ENCODE data around the gene PPFIA3. TPM values are rescaled to one million over a fixed set of nuclear protein-coding genes. Genes with fewer than 3 reads are reported as not detected.
"Not testable (repeated sequence)": the region's sequence is repeated elsewhere in the genome, so short reads cannot be mapped to it uniquely, and the experiment has no call there.

The PPFIA3 gene
- total RNA-seq, 1 experiment from 2014 or later: 3.6 TPM

DNA sequence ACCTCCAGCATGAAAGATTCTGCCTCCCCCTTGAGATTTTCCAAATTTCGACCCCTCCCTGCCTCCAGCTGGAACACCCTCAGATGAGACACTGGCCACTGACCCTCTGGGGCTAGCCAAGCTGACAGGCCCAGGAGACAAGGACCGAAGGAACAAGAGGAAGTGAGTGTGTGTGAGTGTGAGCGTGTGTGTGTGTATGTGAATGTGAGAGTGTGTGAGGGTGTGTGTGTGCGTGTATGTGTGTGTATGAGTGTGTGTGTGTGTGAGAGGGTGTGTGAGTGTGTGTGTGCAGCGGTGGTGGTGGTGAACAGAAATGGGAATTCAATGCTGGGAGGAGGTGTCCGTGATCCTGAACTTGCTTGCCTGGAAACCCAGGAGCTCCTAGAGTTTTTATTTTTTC is 22.0 kb downstream of the PPFIA3 start:
- no peaks in the 10 kb centered on the region for H3K36me3 ChIP-seq
- H3K9me3 ChIP-seq (replicated peaks): no peaks in the 10 kb centered on the region
- H3K27me3 ChIP-seq (replicated peaks): no peaks in the 10 kb centered on the region
- no peak overlapping the region for H3K27ac ChIP-seq
- peaks cover 16% of the 10 kb centered on the region for H3K4me1 ChIP-seq (replicated peaks)
- H3K4me3 ChIP-seq: no peak overlapping the region
- no peak for DNase-seq (ENCODE audit: low read depth in 1 of 2, low spot score in 2 of 2)

DNA sequence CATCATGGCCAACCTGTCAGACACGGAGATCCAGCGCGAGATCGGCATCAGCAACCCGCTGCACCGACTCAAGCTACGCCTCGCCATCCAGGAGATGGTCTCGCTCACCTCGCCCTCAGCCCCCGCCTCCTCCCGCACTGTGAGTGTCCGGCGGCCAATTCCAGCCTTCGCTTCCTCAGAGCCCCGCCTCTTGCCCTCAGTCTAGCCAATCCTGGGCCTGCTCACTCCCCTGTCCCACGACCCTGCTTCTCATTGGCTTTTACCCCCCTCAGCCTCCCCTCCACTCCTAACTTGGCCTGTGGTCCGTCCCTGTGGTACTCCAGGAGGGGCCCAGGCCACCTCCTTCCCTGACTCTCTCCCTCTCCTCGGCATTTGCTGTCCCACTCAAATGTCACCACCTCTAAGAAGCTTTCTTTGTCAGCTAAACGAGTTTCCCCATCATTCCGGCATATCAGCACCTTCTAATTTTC is 23.6 kb downstream of the PPFIA3 start:
- H3K36me3 ChIP-seq: no peaks in the 10 kb centered on the region
- H3K9me3 ChIP-seq (replicated peaks): no peaks in the 10 kb centered on the region
- no peak overlapping the region for H3K27ac ChIP-seq
- H3K4me3 ChIP-seq: peak overlapping the region; percentile 43
- H3K4me1 ChIP-seq (replicated peaks): peaks cover 24% of the 10 kb centered on the region
- peak; percentile 83 to 95 for DNase-seq (ENCODE audit: low read depth in 1 of 2, low spot score in 2 of 2)
- H3K27me3 ChIP-seq (replicated peaks): no peaks in the 10 kb centered on the region

DNA sequence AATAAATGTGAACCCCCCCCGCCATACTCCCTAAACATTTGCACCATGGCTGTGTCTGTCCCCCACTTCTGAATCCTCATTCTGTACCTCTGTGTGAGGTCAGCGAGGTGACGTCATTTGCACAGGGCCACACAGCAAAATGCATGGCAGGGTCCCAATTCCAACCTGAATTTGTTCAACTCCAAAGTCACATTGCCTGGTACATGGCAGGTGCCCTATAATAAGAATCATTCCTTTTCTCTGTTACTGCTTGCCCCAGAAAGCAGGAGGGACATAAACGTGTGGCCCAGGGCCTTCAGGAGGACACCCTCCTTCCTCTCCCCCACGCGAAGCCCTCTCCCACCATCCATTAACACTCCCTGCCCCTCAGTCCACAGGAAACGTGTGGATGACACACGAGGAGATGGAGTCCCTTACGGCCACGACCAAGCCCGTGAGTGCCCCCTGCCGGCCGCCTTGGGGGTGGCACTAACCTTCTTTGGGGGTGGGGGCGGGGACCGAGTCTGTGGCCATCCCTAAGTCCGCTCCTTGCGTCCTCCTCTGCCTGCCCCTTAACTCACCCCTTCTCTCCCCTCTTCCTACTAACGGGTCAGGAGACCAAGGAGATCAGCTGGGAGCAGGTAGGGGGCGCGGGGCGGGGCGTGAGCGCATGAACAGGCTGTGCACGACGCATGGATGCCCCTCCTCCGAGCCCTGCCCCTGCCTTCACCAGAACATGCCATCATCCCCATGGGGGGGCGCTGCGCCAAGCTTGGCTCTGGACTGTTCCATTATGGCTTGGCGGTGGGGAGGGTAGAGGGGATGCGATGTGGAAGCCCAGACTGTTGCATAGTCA is 26.4 kb downstream of the PPFIA3 start:
- Histone ChIP-seq H3K27ac (no peak overlapping the region), H3K4me1 (replicated peaks) (peaks cover 43% of the 10 kb centered on the region), H3K4me3 (no peak overlapping the region), H3K27me3 (replicated peaks) (no peaks in the 10 kb centered on the region), H3K9me3 (replicated peaks) (no peaks in the 10 kb centered on the region), H3K36me3 (no peaks in the 10 kb centered on the region)
- DNase-seq (ENCODE audit: low read depth in 1 of 2, low spot score in 2 of 2): peak; percentile 66 to 72

DNA sequence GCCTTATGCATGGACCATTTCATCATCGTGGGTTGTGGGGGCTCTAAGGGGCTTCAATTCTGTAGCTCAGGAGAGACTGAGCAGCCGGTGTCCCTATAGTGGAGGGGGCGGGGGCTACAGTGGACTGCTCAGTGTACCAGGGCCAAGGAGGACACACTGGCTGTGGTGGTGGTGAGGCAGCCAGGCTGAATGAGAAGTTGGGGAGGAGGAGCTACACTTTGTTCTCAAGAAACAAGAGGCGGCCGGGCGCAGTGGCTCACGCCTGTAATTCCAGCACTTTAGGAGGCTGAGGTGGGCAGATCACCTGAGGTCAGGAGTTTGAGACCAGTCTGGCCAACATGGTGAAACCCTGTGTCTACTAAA is 27.0 kb downstream of the PPFIA3 start:
- H3K27ac ChIP-seq; H3K9me3 ChIP-seq (replicated peaks); H3K27me3 ChIP-seq (replicated peaks); H3K36me3 ChIP-seq; DNase-seq (ENCODE audit: low read depth in 1 of 2, low spot score in 2 of 2); H3K4me3 ChIP-seq: not testable (repeated sequence)
- H3K4me1 ChIP-seq (replicated peaks): peaks cover 45% of the 10 kb centered on the region

DNA sequence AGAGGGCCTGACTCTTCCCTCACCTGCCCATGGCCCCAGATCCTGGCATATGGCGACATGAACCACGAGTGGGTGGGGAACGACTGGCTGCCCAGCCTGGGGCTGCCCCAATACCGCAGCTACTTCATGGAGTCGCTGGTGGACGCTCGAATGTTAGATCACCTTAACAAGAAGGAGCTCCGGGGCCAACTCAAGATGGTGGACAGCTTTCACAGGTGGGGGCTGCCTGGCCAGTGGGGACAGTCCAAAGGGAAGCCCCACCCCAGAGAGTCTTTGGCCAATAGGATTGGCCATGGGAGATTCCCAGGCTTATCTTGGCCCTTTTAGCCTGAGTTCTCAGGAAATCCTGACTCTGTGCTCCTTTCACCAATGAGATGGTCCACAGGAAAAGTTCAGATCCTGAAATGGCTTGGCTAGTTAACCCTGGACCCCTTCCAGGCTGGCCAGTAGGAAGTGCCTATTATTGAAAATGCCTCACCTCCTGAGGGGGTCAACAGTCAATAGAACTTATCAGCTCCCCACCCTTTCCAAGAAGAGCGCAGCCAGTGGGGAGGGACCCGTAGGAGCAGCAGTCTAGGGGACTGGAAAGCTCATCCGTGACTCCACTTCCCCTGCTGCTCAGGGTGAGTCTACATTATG is 28.8 kb downstream of the PPFIA3 start:
- Histone ChIP-seq H3K27ac (no peak overlapping the region), H3K27me3 (replicated peaks) (no peaks in the 10 kb centered on the region), H3K4me1 (replicated peaks) (peaks cover 49% of the 10 kb centered on the region), H3K9me3 (replicated peaks) (peaks cover 2% of the 10 kb centered on the region; the same call in 1 of the 2 replicates), H3K4me3 (no peak overlapping the region), H3K36me3 (no peaks in the 10 kb centered on the region)
- DNase-seq (ENCODE audit: low read depth in 1 of 2, low spot score in 2 of 2): no peak

DNA sequence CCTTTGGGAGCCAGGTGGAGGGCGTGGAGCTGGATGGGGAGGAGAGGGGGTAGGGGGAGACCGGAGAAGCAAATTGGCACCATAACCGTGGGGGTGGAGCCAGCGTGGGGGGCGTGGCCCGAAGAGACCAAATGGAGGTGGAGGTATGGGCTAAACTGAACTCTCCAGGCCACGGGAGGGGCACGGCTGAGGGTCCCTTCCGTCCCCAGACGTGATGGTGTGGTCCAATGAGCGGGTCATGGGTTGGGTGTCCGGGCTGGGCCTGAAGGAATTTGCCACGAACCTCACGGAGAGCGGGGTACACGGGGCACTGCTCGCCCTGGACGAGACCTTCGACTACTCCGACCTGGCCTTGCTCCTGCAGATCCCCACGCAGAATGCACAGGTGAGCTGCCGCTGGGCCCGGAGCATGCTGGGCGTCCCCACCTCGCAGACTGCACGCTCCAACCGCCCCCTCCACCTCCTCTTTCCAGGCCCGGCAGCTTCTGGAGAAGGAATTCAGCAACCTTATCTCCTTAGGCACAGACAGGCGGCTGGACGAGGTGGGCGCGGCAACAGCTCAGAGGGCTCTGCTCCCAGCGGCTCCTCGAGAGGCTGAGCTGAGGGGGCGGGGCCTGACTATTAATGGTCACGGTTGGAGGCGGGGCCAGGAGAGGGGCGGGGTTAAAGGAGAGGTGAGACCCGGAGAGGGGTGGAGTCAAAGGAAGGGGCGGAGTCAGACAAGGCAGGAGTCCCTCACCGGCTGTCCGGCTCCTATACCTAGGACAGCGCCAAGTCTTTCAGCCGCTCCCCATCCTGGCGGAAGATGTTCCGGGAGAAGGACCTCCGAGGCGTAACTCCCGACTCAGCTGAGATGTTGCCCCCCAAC is 29.7 kb downstream of the PPFIA3 start:
- H3K27ac ChIP-seq: no peak overlapping the region
- H3K9me3 ChIP-seq (replicated peaks): peaks cover 2% of the 10 kb centered on the region; the same call in 1 of the 2 replicates
- DNase-seq (ENCODE audit: low read depth in 1 of 2, low spot score in 2 of 2): peak; percentile 90 to 99
- peak overlapping the region; percentile 51 for H3K4me3 ChIP-seq
- no peaks in the 10 kb centered on the region for H3K27me3 ChIP-seq (replicated peaks)
- H3K36me3 ChIP-seq: no peaks in the 10 kb centered on the region
- H3K4me1 ChIP-seq (replicated peaks): peaks cover 45% of the 10 kb centered on the region

DNA sequence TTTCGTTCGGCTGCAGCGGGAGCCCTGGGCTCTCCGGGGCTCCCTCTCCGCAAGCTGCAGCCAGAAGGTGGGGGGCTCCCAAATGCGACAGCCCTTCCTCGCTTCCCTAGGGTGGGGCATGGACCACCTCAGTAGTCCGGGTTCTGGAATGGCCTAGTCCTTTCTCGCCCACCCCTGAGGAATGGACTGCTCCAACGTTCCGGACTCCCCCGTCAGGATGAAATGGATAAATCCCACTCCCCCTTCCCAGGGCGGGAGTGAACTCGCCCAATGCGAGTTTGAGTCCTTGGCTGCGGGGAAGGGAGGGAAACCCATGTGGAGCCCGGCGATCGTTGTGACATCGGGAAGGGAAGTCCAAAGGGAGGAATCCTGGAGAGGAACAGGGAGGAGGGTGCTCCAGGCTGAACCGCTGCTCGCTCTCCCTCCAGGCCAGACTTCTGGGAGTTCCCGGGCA is 30.3 kb downstream of the PPFIA3 start:
- peak; percentile 80 to 89 for DNase-seq (ENCODE audit: low read depth in 1 of 2, low spot score in 2 of 2)

DNA sequence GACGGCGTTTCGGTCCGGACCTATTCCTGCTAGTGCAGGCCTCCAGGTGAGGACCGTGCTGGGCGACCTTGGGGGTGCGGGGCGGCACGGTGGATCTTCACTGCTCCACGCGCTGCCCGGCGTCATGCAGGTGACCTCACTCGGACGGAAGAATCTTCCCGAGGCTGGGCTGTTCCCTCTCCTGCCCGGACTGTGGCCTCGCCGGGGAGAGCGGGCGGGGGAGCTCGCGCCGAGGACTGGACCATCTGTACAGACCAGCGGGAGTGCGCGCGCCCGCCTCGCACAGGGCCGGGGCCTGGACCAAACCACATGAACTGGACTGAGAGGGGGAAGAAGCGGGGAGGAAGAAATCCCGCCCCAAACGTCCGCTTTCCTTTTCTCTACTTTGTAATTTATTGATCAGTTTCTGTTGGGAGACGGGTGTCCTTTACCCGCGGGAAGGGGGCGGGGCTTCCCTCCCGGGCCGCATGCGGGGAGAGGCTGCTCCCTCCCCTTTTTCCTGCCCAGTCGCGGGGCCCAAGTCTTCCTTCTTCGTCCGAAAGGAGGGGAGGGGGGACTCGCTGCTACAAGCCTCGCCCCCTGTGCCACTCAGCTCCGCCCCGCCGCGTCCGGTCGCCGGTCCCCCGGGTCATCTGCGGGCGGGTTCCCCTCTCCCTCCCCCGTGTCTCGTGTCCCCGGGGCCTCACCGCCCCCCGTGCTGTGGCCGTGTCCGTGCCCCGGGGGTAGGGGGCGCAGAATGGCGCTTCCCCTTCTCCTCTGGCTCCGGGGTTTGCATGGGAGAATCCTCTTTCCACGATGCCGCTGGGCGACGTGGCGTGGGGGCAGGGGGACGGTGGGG is 31.0 kb downstream of the PPFIA3 start:
- peaks cover 2% of the 10 kb centered on the region; the same call in 1 of the 2 replicates for H3K9me3 ChIP-seq (replicated peaks)
- H3K36me3 ChIP-seq: no peaks in the 10 kb centered on the region
- peak overlapping the region; percentile 51 for H3K4me3 ChIP-seq
- H3K4me1 ChIP-seq (replicated peaks): peaks cover 45% of the 10 kb centered on the region
- DNase-seq (ENCODE audit: low read depth in 1 of 2, low spot score in 2 of 2): peak; percentile 85 to 93
- 0 out of 2 replicates have a peak overlapping the region, but pooled peaks have one; percentile 9 for H3K27ac ChIP-seq
- no peaks in the 10 kb centered on the region for H3K27me3 ChIP-seq (replicated peaks)

More for the DNA sequence above, 30.3 kb downstream of the PPFIA3 start:
- no peak overlapping the region for H3K27ac ChIP-seq
- H3K4me3 ChIP-seq: peak overlapping the region; percentile 51
- H3K4me1 ChIP-seq (replicated peaks): peaks cover 45% of the 10 kb centered on the region
- no peaks in the 10 kb centered on the region for H3K36me3 ChIP-seq
- H3K27me3 ChIP-seq (replicated peaks): no peaks in the 10 kb centered on the region
- peaks cover 2% of the 10 kb centered on the region; the same call in 1 of the 2 replicates for H3K9me3 ChIP-seq (replicated peaks)

DNA sequence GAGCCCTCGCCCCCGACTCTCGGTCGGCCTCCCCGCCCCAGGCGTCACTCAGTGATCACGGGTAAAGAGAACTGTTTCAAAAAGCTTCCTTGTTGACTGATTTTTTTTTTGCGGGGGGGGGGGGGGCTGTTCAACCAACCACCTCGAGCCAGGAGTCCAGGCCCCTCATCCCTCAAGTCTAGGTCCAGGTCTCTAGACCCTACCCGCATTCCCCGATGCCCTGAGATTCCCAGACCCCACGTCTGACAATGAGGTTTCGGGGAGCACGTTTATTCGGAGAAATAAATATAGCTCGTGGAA is 31.6 kb downstream of the PPFIA3 start:
- no peak for DNase-seq (ENCODE audit: low read depth in 1 of 2, low spot score in 2 of 2)
- H3K4me1 ChIP-seq (replicated peaks): peaks cover 40% of the 10 kb centered on the region
- H3K4me3 ChIP-seq: peak overlapping the region; percentile 51
- H3K27ac ChIP-seq: no peak overlapping the region
- H3K27me3 ChIP-seq (replicated peaks): no peaks in the 10 kb centered on the region
- H3K9me3 ChIP-seq (replicated peaks): peaks cover 2% of the 10 kb centered on the region; the same call in 1 of the 2 replicates
- H3K36me3 ChIP-seq: no peaks in the 10 kb centered on the region

DNA sequence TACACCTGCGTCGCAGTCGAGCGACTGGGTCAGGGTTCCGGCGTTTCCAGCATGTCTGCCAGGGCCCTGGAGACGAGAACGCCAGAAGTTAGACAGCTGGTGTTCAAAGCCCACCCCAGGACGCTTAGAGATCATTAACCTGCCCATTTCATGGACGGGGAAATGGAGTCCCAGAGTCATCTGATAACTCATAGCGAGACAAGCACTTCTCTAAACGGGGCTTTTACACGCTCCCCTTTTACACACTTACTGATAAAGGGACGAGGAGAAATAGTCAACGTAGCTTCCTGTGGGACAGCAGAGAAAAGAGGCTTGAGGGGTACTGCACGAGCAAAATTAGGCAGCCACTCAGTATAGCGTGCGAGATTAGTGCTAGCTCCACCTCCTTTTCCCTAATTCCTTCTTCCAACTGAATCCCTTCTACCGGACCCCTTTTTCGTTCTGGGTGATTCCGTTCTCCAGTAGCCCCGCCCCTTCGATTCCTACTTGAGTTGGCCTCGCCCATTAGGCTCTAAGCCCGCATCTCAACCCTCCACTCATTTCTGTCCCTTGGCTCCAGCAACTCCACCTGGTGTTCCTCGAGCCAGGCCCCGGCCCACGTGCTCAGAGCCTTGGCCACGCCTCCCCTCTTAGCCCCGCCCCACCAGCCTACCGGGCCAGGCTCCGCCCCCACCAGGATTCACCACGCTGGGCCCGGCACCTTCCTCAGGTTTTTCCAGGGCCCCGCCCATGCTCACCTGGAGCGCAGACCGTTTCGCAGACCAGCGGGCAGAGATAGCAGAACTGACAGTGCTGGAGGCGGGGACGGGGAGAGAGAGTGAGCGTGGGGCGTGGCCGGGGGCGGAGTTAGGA is 32.1 kb downstream of the PPFIA3 start:
- H3K4me3 ChIP-seq: peak overlapping the region; percentile 51; the same call in 1 of the 2 replicates
- no peak overlapping the region for H3K27ac ChIP-seq
- DNase-seq (ENCODE audit: low read depth in 1 of 2, low spot score in 2 of 2): no peak
- no peaks in the 10 kb centered on the region for H3K27me3 ChIP-seq (replicated peaks)
- H3K36me3 ChIP-seq: no peaks in the 10 kb centered on the region
- peaks cover 34% of the 10 kb centered on the region for H3K4me1 ChIP-seq (replicated peaks)
- peaks cover 2% of the 10 kb centered on the region; the same call in 1 of the 2 replicates for H3K9me3 ChIP-seq (replicated peaks)

DNA sequence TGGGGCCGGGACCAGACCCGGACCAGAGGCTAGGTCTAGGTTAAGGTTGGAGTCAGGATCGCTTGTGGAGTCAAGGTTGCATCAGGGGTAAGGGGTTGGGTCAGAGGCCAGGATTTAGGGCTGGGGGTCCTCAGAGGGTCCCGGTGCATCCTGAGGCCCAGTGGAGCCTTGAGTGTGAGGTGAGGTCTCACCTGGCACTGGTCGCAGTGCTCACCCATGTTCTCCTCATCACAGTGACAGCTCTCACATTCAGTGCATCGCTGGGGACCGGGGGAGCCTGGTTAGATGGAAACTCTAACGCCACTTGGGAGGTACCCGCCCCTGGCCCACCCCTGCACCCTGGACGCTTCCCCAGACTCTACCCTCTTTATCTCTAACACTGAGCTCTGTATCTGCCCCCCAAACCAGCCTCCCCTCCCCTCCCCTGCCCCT is 32.8 kb downstream of the PPFIA3 start:
- no peaks in the 10 kb centered on the region for H3K36me3 ChIP-seq

DNA sequence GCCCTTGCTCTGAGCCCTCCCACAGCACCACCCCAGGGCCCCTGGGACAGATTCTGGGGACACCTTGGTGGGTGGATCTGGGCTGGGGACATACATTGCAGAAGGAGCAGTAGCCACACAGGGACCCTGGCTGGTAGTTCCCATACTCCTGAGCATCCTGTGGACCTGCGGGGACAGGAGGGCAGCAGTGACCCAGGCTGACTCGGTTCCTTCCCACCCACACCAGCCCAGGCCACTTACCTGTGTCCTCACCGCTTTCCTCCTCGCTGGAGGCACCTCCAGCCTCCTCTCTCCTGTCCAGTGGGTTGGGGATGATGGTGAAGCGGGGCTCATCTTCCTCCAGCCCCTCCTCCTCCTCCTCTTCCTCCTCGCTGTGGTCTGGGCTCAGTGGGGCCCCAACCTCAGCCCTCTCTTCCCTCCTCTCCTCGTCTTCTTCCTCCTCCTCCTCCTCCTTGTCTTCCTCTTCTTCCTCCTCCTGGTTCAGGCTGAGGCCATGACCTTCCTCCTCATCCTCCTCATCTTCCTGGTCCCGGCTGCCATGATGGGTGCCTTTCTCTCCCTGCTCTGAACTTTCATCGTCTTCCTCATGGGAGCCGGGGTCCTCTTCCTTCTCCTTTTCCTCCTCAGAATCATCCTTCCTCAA is 33.9 kb downstream of the PPFIA3 start:
- H3K27me3 ChIP-seq (replicated peaks): no peaks in the 10 kb centered on the region
- H3K36me3 ChIP-seq: no peaks in the 10 kb centered on the region
- H3K9me3 ChIP-seq (replicated peaks): peaks cover 2% of the 10 kb centered on the region; the same call in 1 of the 2 replicates
- no peak overlapping the region for H3K4me3 ChIP-seq
- no peak for DNase-seq (ENCODE audit: low read depth in 1 of 2, low spot score in 2 of 2)
- peaks cover 32% of the 10 kb centered on the region for H3K4me1 ChIP-seq (replicated peaks)
- no peak overlapping the region for H3K27ac ChIP-seq

More for the DNA sequence above, 32.8 kb downstream of the PPFIA3 start:
- Histone ChIP-seq H3K27ac (no peak overlapping the region), H3K9me3 (replicated peaks) (peaks cover 2% of the 10 kb centered on the region; the same call in 1 of the 2 replicates), H3K4me1 (replicated peaks) (peaks cover 28% of the 10 kb centered on the region), H3K4me3 (no peak overlapping the region), H3K27me3 (replicated peaks) (no peaks in the 10 kb centered on the region)
- no peak for DNase-seq (ENCODE audit: low read depth in 1 of 2, low spot score in 2 of 2)

All from SJSA1 (cell line).